MCF 10A (cell line): ENCODE data around the gene LTO1. TPM values are rescaled to one million over a fixed set of nuclear protein-coding genes. Genes with fewer than 3 reads are reported as not detected.
A peak's percentile ranks its signal among the peaks of the same experiment; 100 is the strongest.

Source experiments
- Bru-seq: library from RNA; stranded (reverse); fragments of 400-500 nt; gene quantifications from one replicate; lab custom pipeline; 2021; lab: Mats Ljungman, UMichigan
- BruChase-seq, 2 experiments: library from RNA; stranded (reverse); fragments of 400-500 nt; gene quantifications; one replicate each; lab custom pipeline; 2021; lab: Mats Ljungman, UMichigan
- BruUV-seq: library from RNA; stranded (reverse); fragments of 400-500 nt; replicated peaks from 2 replicates; lab custom pipeline; 2021; lab: Mats Ljungman, UMichigan
- CTCF ChIA-PET: fragments of 300-600 bp; sonication (Branson Sonifier 250); formaldehyde crosslinking; extraction: SDS; loops from one replicate; lab custom pipeline; 2021; ENCODE audit warnings: antibody characterized with exemption, inconsistent platforms; lab: Yijun Ruan, JAX
- POLR2A ChIA-PET: fragments of 300-600, 350-650 bp; sonication (Branson Sonifier 250); formaldehyde crosslinking; extraction: SDS; loops from one replicate; lab custom pipeline; 2020; ENCODE audit warnings: antibody characterized with exemption, inconsistent platforms; lab: Yijun Ruan, JAX
- DNase-seq: peaks from one replicate; pipeline ENCODE4 v3.0.0-alpha.2; 2018; ENCODE audit not compliant: unreplicated experiment
- H3K27ac Mint-ChIP-seq: one replicate; pipeline ENCODE4 v1.8.0; 2022; ENCODE audit warnings: mild to moderate bottlenecking, low read depth, mixed read lengths; ENCODE audit not compliant: unreplicated experiment
- H3K27me3 Mint-ChIP-seq: one replicate; pipeline ENCODE4 v1.8.0; 2022; ENCODE audit warnings: mixed read lengths; ENCODE audit not compliant: insufficient read depth, unreplicated experiment
- H3K36me3 Mint-ChIP-seq: one replicate; pipeline ENCODE4 v1.8.0; 2022; ENCODE audit warnings: mild to moderate bottlenecking, moderate library complexity, mixed read lengths; ENCODE audit not compliant: insufficient read depth, unreplicated experiment
- H3K4me1 Mint-ChIP-seq: one replicate; pipeline ENCODE4 v1.8.0; 2022; ENCODE audit warnings: mixed read lengths; ENCODE audit not compliant: insufficient read depth, unreplicated experiment
- H3K4me3 Mint-ChIP-seq: one replicate; pipeline ENCODE4 v1.8.0; 2022; ENCODE audit warnings: mild to moderate bottlenecking, moderate library complexity, mixed read lengths; ENCODE audit not compliant: unreplicated experiment
- H3K9me3 Mint-ChIP-seq: one replicate; pipeline ENCODE4 v1.8.0; 2022; ENCODE audit warnings: mixed read lengths; ENCODE audit not compliant: unreplicated experiment
- intact Hi-C: fragments of 100-400 bp; cut with micrococcal nuclease; formaldehyde crosslinking; loops from 2 replicates; pipeline ENCODE4 v1.14.1; 2022
- long read RNA-seq: library from polyadenylated mRNA; stranded (forward); transcript quantifications from one replicate; pipeline ENCODE4 v2.0.0, GENCODE V29; 2022
- total RNA-seq: library from RNA; stranded (reverse); gene quantifications from 2 replicates; pipeline ENCODE4 v1.2.3, GENCODE V29; 2022
- TF ChIP-seq, protein P1 (sequence below): fragments of 200-600 bp; IDR thresholded peaks from one replicate; pipeline ENCODE4 v1.8.0; 2022; ENCODE audit warnings: antibody characterized with exemption, mild to moderate bottlenecking; ENCODE audit not compliant: unreplicated experiment

Gene LTO1, protein sequence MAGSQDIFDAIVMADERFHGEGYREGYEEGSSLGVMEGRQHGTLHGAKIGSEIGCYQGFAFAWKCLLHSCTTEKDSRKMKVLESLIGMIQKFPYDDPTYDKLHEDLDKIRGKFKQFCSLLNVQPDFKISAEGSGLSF
- total RNA-seq (31.5 and 34.2 TPM in 2 replicates), Bru-seq, nascent RNA (percentile 76 among the genes with signal in this experiment), BruChase-seq, experiment 1, labeled RNA remaining after a 6-hour chase (percentile 74 among the genes with signal in this experiment), BruChase-seq, experiment 2, labeled RNA remaining after a 2-hour chase (percentile 82 among the genes with signal in this experiment)
- long read RNA-seq, transcript LTO1-201 (5 exons, 2,478 nt) = major isoform, 11 of 34 reads
- long read RNA-seq, partial matches to known transcripts = 5 of 34 reads
- long read RNA-seq, other reads (novel, unspliced or antisense) = 16 of 34 reads

DNA sequence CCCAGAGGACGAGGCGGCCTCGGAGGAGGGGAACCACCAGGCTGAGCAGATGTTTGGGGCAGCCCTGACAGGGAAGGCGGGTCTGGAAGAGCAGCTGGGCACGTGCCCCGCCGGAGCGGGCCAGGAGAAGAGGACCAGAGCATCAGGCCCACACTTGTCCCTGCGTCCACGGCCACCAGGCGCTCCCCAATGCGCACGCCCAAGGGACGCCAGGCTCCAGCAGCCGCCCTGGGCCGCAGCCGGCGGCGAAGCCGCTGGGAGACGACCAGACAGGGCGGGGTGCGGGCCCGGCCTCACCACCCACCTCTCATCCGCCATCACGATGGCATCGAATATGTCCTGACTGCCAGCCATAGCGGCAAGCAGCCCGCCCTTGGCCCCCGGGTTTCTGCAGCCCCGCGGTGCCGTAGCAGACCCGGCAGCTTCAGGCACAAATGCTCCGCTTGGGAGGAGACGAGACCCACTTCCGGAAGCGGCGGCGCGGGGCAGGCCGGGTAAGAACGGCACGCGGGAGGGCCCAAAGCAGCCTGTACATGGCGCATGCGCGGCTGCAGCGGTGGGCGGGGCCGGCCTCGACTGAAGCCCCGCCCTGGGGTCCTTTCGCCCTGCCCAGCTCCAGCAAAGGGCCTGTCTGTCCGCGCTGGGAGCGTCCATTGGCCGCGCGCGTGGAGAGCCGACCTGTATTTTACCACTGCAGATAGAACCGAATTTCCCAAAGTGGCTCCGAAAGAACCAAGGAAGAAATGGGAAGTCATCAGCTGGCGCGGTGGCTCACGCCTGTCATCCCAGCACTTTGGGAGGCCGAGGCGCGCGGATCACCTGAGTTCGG, at the start of gene LTO1:
TSS of gene LTO1 (minus strand) at position 468 of the 829 bp plus-strand sequence. CDS start at position 354, 114 bp downstream.
- POLR2A ChIA-PET = interaction anchor here (0.6 to 2.1 kb wide), 23 partner anchors 10 to 1403 kb away, joined by 3 to 15 read pairs (median 4); partner anchors contain the start of genes C11orf24 and TPCN2
- Mint-ChIP-seq H3K9me3 (no peaks in the 10 kb centered on the region), H3K4me3 (peak within 1 kb of the TSS; percentile 95), H3K4me1 (peaks cover 4% of the 10 kb centered on the region), H3K36me3 (peaks cover 22% of the 10 kb centered on the region), H3K27ac (peak within 1 kb of the TSS; percentile 90), H3K27me3 (no peaks in the 10 kb centered on the region)
- CTCF ChIA-PET = interaction anchor here (0.5 to 1.1 kb wide), 9 partner anchors 21 to 1438 kb away, joined by 3 to 6 read pairs (median 3); no protein-coding TSS in a partner anchor
- intact Hi-C loops = no loop called here
- TF ChIP-seq, protein P1, sequence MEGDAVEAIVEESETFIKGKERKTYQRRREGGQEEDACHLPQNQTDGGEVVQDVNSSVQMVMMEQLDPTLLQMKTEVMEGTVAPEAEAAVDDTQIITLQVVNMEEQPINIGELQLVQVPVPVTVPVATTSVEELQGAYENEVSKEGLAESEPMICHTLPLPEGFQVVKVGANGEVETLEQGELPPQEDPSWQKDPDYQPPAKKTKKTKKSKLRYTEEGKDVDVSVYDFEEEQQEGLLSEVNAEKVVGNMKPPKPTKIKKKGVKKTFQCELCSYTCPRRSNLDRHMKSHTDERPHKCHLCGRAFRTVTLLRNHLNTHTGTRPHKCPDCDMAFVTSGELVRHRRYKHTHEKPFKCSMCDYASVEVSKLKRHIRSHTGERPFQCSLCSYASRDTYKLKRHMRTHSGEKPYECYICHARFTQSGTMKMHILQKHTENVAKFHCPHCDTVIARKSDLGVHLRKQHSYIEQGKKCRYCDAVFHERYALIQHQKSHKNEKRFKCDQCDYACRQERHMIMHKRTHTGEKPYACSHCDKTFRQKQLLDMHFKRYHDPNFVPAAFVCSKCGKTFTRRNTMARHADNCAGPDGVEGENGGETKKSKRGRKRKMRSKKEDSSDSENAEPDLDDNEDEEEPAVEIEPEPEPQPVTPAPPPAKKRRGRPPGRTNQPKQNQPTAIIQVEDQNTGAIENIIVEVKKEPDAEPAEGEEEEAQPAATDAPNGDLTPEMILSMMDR = no peak
- peak; percentile 95 for DNase-seq
- BruUV-seq = no TSS peak

DNA sequence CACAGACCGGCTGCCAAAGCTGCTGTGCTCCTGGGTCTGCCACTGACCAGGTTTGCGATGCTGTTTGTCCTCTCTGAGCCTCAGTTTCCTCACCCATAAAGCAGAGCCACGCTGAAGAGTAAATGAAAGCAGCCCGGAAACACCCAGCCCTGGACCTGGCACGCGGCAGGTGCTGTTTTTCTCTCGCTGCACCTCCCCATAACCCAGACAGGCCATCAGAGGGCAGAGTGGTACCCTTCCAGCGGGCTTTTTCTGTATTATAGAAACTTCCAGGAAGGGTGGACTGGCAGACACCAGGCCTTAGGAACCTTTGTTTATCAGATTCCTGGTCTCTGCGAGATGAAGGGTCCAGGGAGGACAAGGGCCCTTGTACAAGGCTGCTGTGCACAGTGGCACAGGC, 46.6 kb upstream of the LTO1 start:
- peak; percentile 19 for DNase-seq
- Mint-ChIP-seq H3K27ac (no peak overlapping the region), H3K27me3 (peaks cover 64% of the 10 kb centered on the region), H3K4me1 (no peaks in the 10 kb centered on the region), H3K36me3 (no peaks in the 10 kb centered on the region), H3K4me3 (no peak overlapping the region), H3K9me3 (no peaks in the 10 kb centered on the region)
- intact Hi-C loops = no loop called here
- ChIA-PET POLR2A (no interaction called here), CTCF (no interaction called here)
- no TSS peak for BruUV-seq
- TF ChIP-seq, protein P1 = peak; percentile 31

DNA sequence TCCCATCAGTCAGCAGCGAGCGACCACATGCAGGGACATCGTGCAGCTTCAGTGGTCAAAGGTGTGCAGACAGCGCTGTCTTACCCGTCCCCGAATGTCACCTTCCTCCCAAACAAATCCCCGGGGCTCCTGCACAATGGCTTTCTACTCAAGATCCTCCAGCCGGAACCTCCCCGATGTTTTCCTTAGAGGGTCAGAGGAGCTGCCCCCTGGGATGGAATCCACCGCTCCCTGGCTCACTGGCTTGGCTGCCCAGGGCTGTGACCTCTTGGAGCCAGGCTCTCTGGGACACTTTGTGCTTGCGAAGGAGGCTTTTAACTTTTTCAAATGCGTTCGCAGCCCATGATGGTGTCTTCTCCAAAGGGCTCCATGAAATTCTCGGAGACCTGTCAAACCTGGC, 46.0 kb upstream of the LTO1 start:
- CTCF ChIA-PET = interaction anchor here (0.5 to 1.2 kb wide), 3 partner anchors 23 to 475 kb away, joined by 3 to 5 read pairs (median 3); no protein-coding TSS in a partner anchor
- no peak for DNase-seq
- Mint-ChIP-seq H3K27me3 (peaks cover 64% of the 10 kb centered on the region), H3K4me3 (no peak overlapping the region), H3K9me3 (no peaks in the 10 kb centered on the region), H3K4me1 (no peaks in the 10 kb centered on the region), H3K27ac (no peak overlapping the region), H3K36me3 (no peaks in the 10 kb centered on the region)
- POLR2A ChIA-PET = no interaction called here
- intact Hi-C loops = no loop called here
- BruUV-seq = no TSS peak
- TF ChIP-seq, protein P1 = no peak

DNA sequence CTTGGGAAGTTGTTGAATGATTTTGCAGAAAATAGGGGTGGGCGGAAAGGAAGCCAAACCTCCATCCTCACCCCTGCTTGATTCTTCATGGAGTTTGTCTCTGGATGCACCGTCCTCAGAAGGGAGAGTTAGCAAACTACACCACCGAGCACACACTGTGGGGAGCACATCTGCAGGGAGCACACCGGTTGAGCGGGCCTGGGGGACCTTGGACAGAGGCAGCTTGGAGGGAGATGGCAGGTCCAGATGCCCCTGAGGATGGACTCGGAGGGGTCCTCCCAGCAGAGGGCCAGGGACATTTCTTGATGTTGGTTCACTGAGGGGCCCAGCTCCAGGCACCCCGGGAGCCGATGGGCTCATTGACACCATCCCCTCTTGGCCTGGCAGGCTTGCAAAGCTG, 43.8 kb upstream of the LTO1 start:
- H3K27ac Mint-ChIP-seq = no peak overlapping the region
- intact Hi-C loops = no loop called here
- CTCF ChIA-PET = no interaction called here

More for the DNA sequence above, 43.8 kb upstream of the LTO1 start:
- H3K4me1 Mint-ChIP-seq = no peaks in the 10 kb centered on the region
- DNase-seq = no peak
- TF ChIP-seq, protein P1 = no peak
- no peaks in the 10 kb centered on the region for H3K9me3 Mint-ChIP-seq
- H3K27me3 Mint-ChIP-seq = peaks cover 48% of the 10 kb centered on the region
- H3K36me3 Mint-ChIP-seq = no peaks in the 10 kb centered on the region
- H3K4me3 Mint-ChIP-seq = no peak overlapping the region
- POLR2A ChIA-PET = no interaction called here
- BruUV-seq = no TSS peak
